HT1080 (cell line): ENCODE data around the gene RNF34. TPM values are rescaled to one million over a fixed set of nuclear protein-coding genes. Genes with fewer than 3 reads are reported as not detected.

Experiments
- DNase-seq: peaks from one replicate; pipeline ENCODE4 v3.0.0-alpha.2; 2015; ENCODE audit warnings: low read depth
- total RNA-seq: library from RNA; depleted of rRNA; stranded (reverse); fragments of >200 nt; shearing (Covaris generic); gene quantifications from 2 replicates; pipeline ENCODE4 v1.2.3, GENCODE V29; 2014; rRNA removed

Gene RNF34
- total RNA-seq, 1 experiment from 2014 or later: 192 TPM

GRCh38 chr12:121465921-121466793, 66.2 kb downstream of the RNF34 start:
- no peak for DNase-seq

GRCh38 chr12:121466794-121467637, 67.1 kb downstream of the RNF34 start:
- peak; percentile 81 for DNase-seq

GRCh38 chr12:121467638-121468498, 68.0 kb downstream of the RNF34 start:
- DNase-seq: peak; percentile 4

GRCh38 chr12:121468499-121468801, 68.5 kb downstream of the RNF34 start:
- no peak for DNase-seq

- no peak for DNase-seq
These were observed 70.8 kb downstream of the RNF34 start for GRCh38 chr12:121470751-121471150.

GRCh38 chr12:121472150-121472905, 72.4 kb downstream of the RNF34 start:
- no peak for DNase-seq

Other genes with a start within 250 kb of the RNF34 start
- gene P2RX4, start 190.0 kb upstream of the RNF34 start, total RNA-seq: 3.5 and 6.0 TPM in 2 replicates
- gene CAMKK2, start 103.4 kb upstream of the RNF34 start, total RNA-seq: 12.0 and 13.0 TPM in 2 replicates
- 169 and 192 TPM in 2 replicates for gene ANAPC5, start 47.7 kb upstream of the RNF34 start, total RNA-seq
- 18.2 and 39.2 TPM in 2 replicates for gene KDM2B, start 180.9 kb downstream of the RNF34 start, total RNA-seq
- 18.1 and 31.8 TPM in 2 replicates for gene ORAI1, start 226.4 kb downstream of the RNF34 start, total RNA-seq